ENCODE data around the gene MYBPH.

MYBPH gene

GRCh38 chr1:203142124-203142523 lies 33.5 kb downstream of the MYBPH start:
- no peak overlapping the region for H3K4me3 ChIP-seq (ENCODE audit: low read depth, low read length)
- no peak for DNase-seq (ENCODE audit: low read depth)
- TF ChIP-seq CTCF (IDR thresholded peaks at IDR 0.05; ENCODE audit: low read depth, low read length) (no peak), POLR2A (IDR thresholded peaks at IDR 0.05; ENCODE audit: extremely low read depth, insufficient read length) (no peak), MYC (IDR thresholded peaks at IDR 0.05; ENCODE audit: low read depth, low read length) (no peak), MAX (IDR thresholded peaks at IDR 0.05; ENCODE audit: low read depth, low read length) (no peak)

GRCh38 chr1:203140743-203141520 lies 34.7 kb downstream of the MYBPH start:
- no peak for DNase-seq (ENCODE audit: low read depth)
- TF ChIP-seq POLR2A (IDR thresholded peaks at IDR 0.05; ENCODE audit: extremely low read depth, insufficient read length) (no peak), MAX (IDR thresholded peaks at IDR 0.05; ENCODE audit: low read depth, low read length) (no peak), CTCF (IDR thresholded peaks at IDR 0.05; ENCODE audit: low read depth, low read length) (no peak), MYC (IDR thresholded peaks at IDR 0.05; ENCODE audit: low read depth, low read length) (no peak)
- H3K4me3 ChIP-seq (ENCODE audit: low read depth, low read length): no peak overlapping the region

GRCh38 chr1:203139976-203140475 lies 35.6 kb downstream of the MYBPH start:
- DNase-seq (ENCODE audit: low read depth): no peak
- H3K4me3 ChIP-seq (ENCODE audit: low read depth, low read length): no peak overlapping the region
- no peak for TF ChIP-seq MYC (IDR thresholded peaks at IDR 0.05; ENCODE audit: low read depth, low read length)
- no peak for TF ChIP-seq MAX (IDR thresholded peaks at IDR 0.05; ENCODE audit: low read depth, low read length)
- TF ChIP-seq POLR2A (IDR thresholded peaks at IDR 0.05; ENCODE audit: extremely low read depth, insufficient read length): no peak
- TF ChIP-seq CTCF (IDR thresholded peaks at IDR 0.05; ENCODE audit: low read depth, low read length): no peak

- no peak for DNase-seq (ENCODE audit: low read depth)
- TF ChIP-seq POLR2A (IDR thresholded peaks at IDR 0.05; ENCODE audit: extremely low read depth, insufficient read length) (no peak), MAX (IDR thresholded peaks at IDR 0.05; ENCODE audit: low read depth, low read length) (no peak), MYC (IDR thresholded peaks at IDR 0.05; ENCODE audit: low read depth, low read length) (no peak), CTCF (IDR thresholded peaks at IDR 0.05; ENCODE audit: low read depth, low read length) (no peak)
- no peak overlapping the region for H3K4me3 ChIP-seq (ENCODE audit: low read depth, low read length)
These were observed 37.6 kb downstream of the MYBPH start for GRCh38 chr1:203138066-203138465.

GRCh38 chr1:203137324-203137723 lies 38.3 kb downstream of the MYBPH start:
- H3K4me3 ChIP-seq (ENCODE audit: low read depth, low read length): no peak overlapping the region
- TF ChIP-seq MAX (IDR thresholded peaks at IDR 0.05; ENCODE audit: low read depth, low read length) (no peak), MYC (IDR thresholded peaks at IDR 0.05; ENCODE audit: low read depth, low read length) (no peak), POLR2A (IDR thresholded peaks at IDR 0.05; ENCODE audit: extremely low read depth, insufficient read length) (no peak), CTCF (IDR thresholded peaks at IDR 0.05; ENCODE audit: low read depth, low read length) (no peak)
- no peak for DNase-seq (ENCODE audit: low read depth)
